K562 (cell line): ENCODE results near the gene DGKZ.

Experiments
- CTCF ChIP-seq, 3 experiments: IDR thresholded peaks in 2 of 3; conservative IDR thresholded peaks in 1 of 3; 2 replicates each; pipeline ENCODE4 v1.5.1; 2011 to 2012; ENCODE audit warnings: low read length in 3 of 3, mild to moderate bottlenecking in 3 of 3, control low read depth in 2 of 3, improper control_type of control experiment in 1 of 3, inconsistent platforms in 1 of 3, low read depth in 1 of 3, mixed read lengths in 1 of 3, moderate library complexity in 1 of 3; ENCODE audit not compliant: insufficient read depth in 2 of 3
- HIVEP1 ChIP-seq: fragments of 250-450 bp; sonication (Bioruptor Pico); IDR thresholded peaks from 2 replicates; pipeline ENCODE4 v1.4.0; 2020; ENCODE audit warnings: mild to moderate bottlenecking
- KDM1A ChIP-seq, 2 experiments: fragments of 450-650 bp; IDR thresholded peaks; 2 replicates each; pipeline ENCODE4 v1.6.1; 2016; ENCODE audit warnings: mild to moderate bottlenecking in 2 of 2
- NRF1 ChIP-seq, 2 experiments: fragments of 450-650 bp; IDR thresholded peaks in 1 of 2; conservative IDR thresholded peaks in 1 of 2; 2 replicates each; pipeline ENCODE4 v1.6.1; 2014; ENCODE audit warnings: mild to moderate bottlenecking in 2 of 2
- RBM34 ChIP-seq: fragments of 200-400 bp; formaldehyde crosslinking; IDR thresholded peaks from 2 replicates; pipeline ENCODE4 v1.6.1; 2018; ENCODE audit warnings: low read length, borderline replicate concordance; ENCODE audit not compliant: insufficient read depth
- SPI1 ChIP-seq: IDR thresholded peaks from 2 replicates; pipeline ENCODE4 v1.6.1; 2011; ENCODE audit warnings: low read depth, low read length, control low read depth, borderline replicate concordance
- ZBTB17 ChIP-seq: fragments of 450-650 bp; formaldehyde crosslinking; IDR thresholded peaks from 2 replicates; pipeline ENCODE4 v1.4.0; 2020; ENCODE audit warnings: mild to moderate bottlenecking
- ZNF175 ChIP-seq: fragments of 200-800 bp; sonication (Bioruptor generic); IDR thresholded peaks from 2 replicates; pipeline ENCODE4 v1.6.1; 2016; ENCODE audit warnings: low read depth, mild to moderate bottlenecking, missing genetic modification characterization, missing compliant biosample characterization
- TF ChIP-seq, protein P1 (sequence below), 3 experiments: fragments of 200-800 bp in 1 of 3; sonication (Bioruptor generic) in 1 of 3; sonication (generic) in 1 of 3; formaldehyde crosslinking in 1 of 3; IDR thresholded peaks; 2 replicates each; pipeline versions ENCODE4 v1.6.1 to v1.8.0; 2016 to 2022; ENCODE audit warnings: mild to moderate bottlenecking in 2 of 3, missing compliant biosample characterization in 2 of 3, missing genetic modification characterization in 2 of 3, missing genetic modification reagents in 1 of 3

GRCh38 chr11:46391186-46391577 is 43.9 kb downstream of the DGKZ start:
- TF ChIP-seq, protein P1, sequence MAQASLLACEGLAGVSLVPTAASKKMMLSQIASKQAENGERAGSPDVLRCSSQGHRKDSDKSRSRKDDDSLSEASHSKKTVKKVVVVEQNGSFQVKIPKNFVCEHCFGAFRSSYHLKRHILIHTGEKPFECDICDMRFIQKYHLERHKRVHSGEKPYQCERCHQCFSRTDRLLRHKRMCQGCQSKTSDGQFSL (CRISPR knock-in tag; IDR thresholded peaks at IDR 0.05): no peak
- TF ChIP-seq, protein P1 (tag; IDR thresholded peaks at IDR 0.05): no peak
- no peak for TF ChIP-seq SPI1
- TF ChIP-seq RBM34: no peak
- TF ChIP-seq ZNF175 (CRISPR knock-in tag): no peak
- no peak for TF ChIP-seq NRF1 (conservative IDR thresholded peaks at IDR 0.05 in 1 of 2, IDR thresholded peaks at IDR 0.05 in 1 of 2)
- TF ChIP-seq CTCF (IDR thresholded peaks at IDR 0.05 in 2 of 3, conservative IDR thresholded peaks at IDR 0.05 in 1 of 3; ENCODE audit: insufficient read depth in 2 of 3, low read depth in 1 of 3, low read length in 3 of 3): no peak
- no peak for TF ChIP-seq ZBTB17 (CRISPR knock-in tag)
- no peak for TF ChIP-seq HIVEP1 (CRISPR knock-in tag)
- no peak for TF ChIP-seq KDM1A (IDR thresholded peaks at IDR 0.05)
